22Rv1 (cell line): ENCODE data around the gene TYW1.

Experiments used
- CTCF ChIP-seq: fragments of 450-650 bp; IDR thresholded peaks from 2 replicates; pipeline ENCODE4 v1.5.1; 2017; ENCODE audit warnings: mild to moderate bottlenecking
- ZFX ChIP-seq: fragments of 450-650 bp; IDR thresholded peaks from 2 replicates; pipeline ENCODE4 v1.6.1; 2017; ENCODE audit warnings: antibody characterized with exemption, borderline replicate concordance

- no peak for TF ChIP-seq CTCF
- no peak for TF ChIP-seq ZFX
Observed at GRCh38 chr7:66958538-66959350, 37.9 kb upstream of the TYW1 start.
